HepG2 (cell line): ENCODE measurements around the gene MED23. TPM values are rescaled to one million over a fixed set of nuclear protein-coding genes. Genes with fewer than 3 reads are reported as not detected.

Experiments
- BCLAF1 ChIP-seq: fragments of 450-650 bp; IDR thresholded peaks from 2 replicates; pipeline ENCODE4 v1.6.1; 2017; ENCODE audit warnings: mild to moderate bottlenecking
- HMGA1 ChIP-seq: sonication (generic); formaldehyde crosslinking; conservative IDR thresholded peaks from 2 replicates; pipeline ENCODE4 v1.4.0; 2020; ENCODE audit warnings: missing genetic modification reagents
- HOXA3 ChIP-seq: sonication (generic); formaldehyde crosslinking; IDR thresholded peaks from 2 replicates; pipeline ENCODE4 v1.5.0; 2020; ENCODE audit warnings: missing genetic modification reagents
- JUNB ChIP-seq: sonication (generic); formaldehyde crosslinking; IDR thresholded peaks from 2 replicates; pipeline ENCODE4 v1.8.0; 2022; ENCODE audit warnings: missing genetic modification reagents, mild to moderate bottlenecking, borderline replicate concordance
- KMT2A ChIP-seq: sonication (generic); formaldehyde crosslinking; IDR thresholded peaks from 2 replicates; pipeline ENCODE4 v1.4.0; 2020; ENCODE audit warnings: missing genetic modification reagents
- MEIS2 ChIP-seq: sonication (generic); formaldehyde crosslinking; IDR thresholded peaks from 2 replicates; pipeline ENCODE4 v1.9.0; 2021; ENCODE audit warnings: mild to moderate bottlenecking, missing genetic modification reagents
- SIN3A ChIP-seq: IDR thresholded peaks from 2 replicates; pipeline ENCODE4 v1.6.1; 2011; ENCODE audit warnings: low read depth, mild to moderate bottlenecking, control low read depth, low read length, borderline replicate concordance
- SNAI1 ChIP-seq: sonication (generic); formaldehyde crosslinking; IDR thresholded peaks from 2 replicates; pipeline ENCODE4 v1.5.0; 2020; ENCODE audit warnings: mild to moderate bottlenecking, missing genetic modification reagents, borderline replicate concordance
- SNAPC5 ChIP-seq: sonication (generic); formaldehyde crosslinking; IDR thresholded peaks from 2 replicates; pipeline ENCODE4 v1.8.1; 2023; ENCODE audit warnings: mild to moderate bottlenecking, missing genetic modification reagents, borderline replicate concordance
- SP140L ChIP-seq: sonication (generic); formaldehyde crosslinking; IDR thresholded peaks from 2 replicates; pipeline ENCODE4 v1.4.0; 2020; ENCODE audit warnings: missing genetic modification reagents, borderline replicate concordance
- TBL1XR1 ChIP-seq: fragments of 150-350 bp; IDR thresholded peaks from 2 replicates; pipeline ENCODE4 v1.6.1; 2014; ENCODE audit warnings: borderline replicate concordance, low read length; ENCODE audit not compliant: partially characterized antibody
- TBX3 ChIP-seq: fragments of 450-650 bp; IDR thresholded peaks from 2 replicates; pipeline ENCODE4 v1.6.1; 2017; ENCODE audit warnings: antibody characterized with exemption, mild to moderate bottlenecking, inconsistent platforms, borderline replicate concordance
- THYN1 ChIP-seq: sonication (generic); formaldehyde crosslinking; IDR thresholded peaks from 2 replicates; pipeline ENCODE4 v1.8.1; 2023; ENCODE audit warnings: low read depth, mild to moderate bottlenecking, moderate library complexity, missing genetic modification reagents, borderline replicate concordance
- TOE1 ChIP-seq: sonication (generic); formaldehyde crosslinking; IDR thresholded peaks from 2 replicates; pipeline ENCODE4 v1.4.0; 2020; ENCODE audit warnings: mild to moderate bottlenecking, missing genetic modification reagents
- TRIM22 ChIP-seq: fragments of 450-650 bp; IDR thresholded peaks from 2 replicates; pipeline ENCODE4 v1.6.1; 2017
- XBP1 ChIP-seq: sonication (generic); formaldehyde crosslinking; IDR thresholded peaks from 2 replicates; pipeline ENCODE4 v1.5.0; 2020; ENCODE audit warnings: missing genetic modification reagents
- ZFP36 ChIP-seq: fragments of 150-350 bp; IDR thresholded peaks from 2 replicates; pipeline ENCODE4 v1.6.1; 2018; ENCODE audit warnings: borderline replicate concordance, low read length, low read depth; ENCODE audit not compliant: partially characterized antibody
- ZNF136 ChIP-seq: sonication (generic); formaldehyde crosslinking; IDR thresholded peaks from 2 replicates; pipeline ENCODE4 v1.8.1; 2022; ENCODE audit warnings: low read depth, mild to moderate bottlenecking, moderate library complexity, missing genetic modification reagents
- ZNF180 ChIP-seq: sonication (generic); formaldehyde crosslinking; IDR thresholded peaks from 2 replicates; pipeline ENCODE4 v1.4.0; 2020; ENCODE audit warnings: low read depth, missing genetic modification reagents, borderline replicate concordance
- ZNF274 ChIP-seq: sonication (generic); formaldehyde crosslinking; IDR thresholded peaks from 2 replicates; pipeline ENCODE4 v1.5.1; 2020; ENCODE audit warnings: mild to moderate bottlenecking, missing genetic modification reagents
- ZNF512 ChIP-seq: sonication (generic); formaldehyde crosslinking; IDR thresholded peaks from 2 replicates; pipeline ENCODE4 v1.4.0; 2020; ENCODE audit warnings: mild to moderate bottlenecking, missing genetic modification reagents
- ZNF674 ChIP-seq: sonication (generic); formaldehyde crosslinking; IDR thresholded peaks from 2 replicates; pipeline ENCODE4 v1.5.0; 2020; ENCODE audit warnings: low read depth, mild to moderate bottlenecking, missing genetic modification reagents
- ZNF749 ChIP-seq: sonication (generic); formaldehyde crosslinking; IDR thresholded peaks from 2 replicates; pipeline ENCODE4 v1.8.0; 2022; ENCODE audit warnings: mild to moderate bottlenecking, missing genetic modification reagents, moderate library complexity, borderline replicate concordance
- polyA plus RNA-seq, 8 experiments: library from polyadenylated mRNA; depleted of rRNA in 3 of 8; stranded (reverse) in 7 of 8; unstranded in 1 of 8; fragments of >200 nt; fragmentation: Illumina TruSeq in 4 of 8; extraction: Trizol in 4 of 8; gene quantifications; 2 replicates each; pipeline versions ENCODE4 v1.2.1 to v1.2.3, GENCODE V29; 2011 to 2016; ENCODE audit warnings: low read depth in 4 of 8, missing spikeins in 1 of 8, mixed read lengths in 1 of 8; ENCODE audit not compliant: insufficient read depth in 1 of 8
- total RNA-seq, 5 experiments: library from RNA; depleted of rRNA; stranded (reverse); fragments of >200 nt; fragmentation: Illumina TruSeq; extraction: Trizol; gene quantifications; 2 replicates each; pipeline ENCODE4 v1.2.3, GENCODE V29; 2016; ENCODE audit warnings: low read depth in 1 of 5

The MED23 gene
- total and polyA plus RNA-seq, 2 of the 13 experiments (the other 11 are each of a cell fraction or from before 2014, with no cell fraction given), result 34.9 to 50.5 TPM

GRCh38 chr6:131574133-131574532, 53.9 kb downstream of the MED23 start (continued):
- no peak for TF ChIP-seq BCLAF1
- TF ChIP-seq TBX3, result no peak
- TF ChIP-seq ZNF274, result no peak
- TF ChIP-seq THYN1 (CRISPR knock-in tag), result no peak
- TF ChIP-seq SIN3A, result no peak
- no peak for TF ChIP-seq MEIS2 (CRISPR knock-in tag)
- TF ChIP-seq HOXA3, result peak; percentile 51; the same call in 1 of the 2 replicates
- no peak for TF ChIP-seq TRIM22
- no peak for TF ChIP-seq ZNF180 (CRISPR knock-in tag)
- no peak; the same call in 1 of the 2 replicates for TF ChIP-seq TOE1 (CRISPR knock-in tag)
- no peak for TF ChIP-seq ZFP36
- TF ChIP-seq SNAPC5 (CRISPR knock-in tag), result no peak
- no peak for TF ChIP-seq ZNF749 (CRISPR knock-in tag)
- no peak for TF ChIP-seq KMT2A (CRISPR knock-in tag)
- TF ChIP-seq ZNF674, result no peak
- no peak for TF ChIP-seq HMGA1 (CRISPR knock-in tag)
- no peak for TF ChIP-seq SNAI1 (CRISPR knock-in tag)
- TF ChIP-seq TBL1XR1, result no peak
- no peak for TF ChIP-seq XBP1 (CRISPR knock-in tag)
- TF ChIP-seq ZNF136 (CRISPR knock-in tag), result 0 out of 2 replicates have a peak, but pooled peaks have one; percentile 60
- no peak for TF ChIP-seq ZNF512
- TF ChIP-seq SP140L (CRISPR knock-in tag), result peak; percentile 43; the same call in 1 of the 2 replicates
- no peak for TF ChIP-seq JUNB
